ENCODE measurements around the gene RFX7. TPM values are rescaled to one million over a fixed set of nuclear protein-coding genes. Genes with fewer than 3 reads are reported as not detected.

The RFX7 gene
- total and polyA plus RNA-seq, 8 donors: 1.3 to 12.4 (median 5.5) TPM

DNA sequence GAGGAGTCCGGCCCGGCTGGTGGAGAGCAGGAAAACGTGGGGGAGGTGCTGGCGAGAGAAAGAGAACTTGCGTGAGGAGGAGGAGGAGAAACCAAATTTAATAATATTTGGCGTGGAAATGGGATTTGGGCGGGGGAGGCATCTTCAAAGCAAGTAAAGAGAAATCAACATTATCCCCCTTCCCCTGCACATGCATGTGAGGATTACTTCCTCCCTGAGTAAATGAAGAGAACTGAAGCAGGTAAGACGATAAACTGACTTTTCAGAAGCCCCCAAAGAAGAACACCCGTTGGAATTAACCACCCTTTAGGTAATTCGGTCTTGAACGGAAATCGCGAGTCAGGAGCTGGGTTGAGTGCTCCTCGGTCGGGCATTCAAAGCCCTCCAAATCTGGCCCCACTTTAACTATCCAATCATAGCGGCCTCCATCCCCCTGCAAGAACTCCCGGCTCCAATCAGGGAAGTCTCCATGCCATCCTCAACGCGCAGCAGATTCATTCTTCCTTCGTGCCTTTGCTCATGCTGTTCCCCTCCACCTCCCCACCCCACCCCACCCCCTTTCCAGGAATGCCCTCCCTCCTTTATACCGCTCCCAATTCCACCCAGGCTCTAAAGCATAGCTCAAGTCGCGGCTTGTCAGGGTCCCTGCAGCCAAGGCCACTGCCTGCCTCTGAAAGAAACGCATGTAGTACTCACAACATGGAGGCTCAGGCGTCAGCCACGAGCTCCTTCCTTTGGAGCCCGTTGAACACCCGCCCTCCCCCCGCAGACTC is 545 bp upstream of the RFX7 start:
- no peaks in the 10 kb centered on the region for H3K27me3 ChIP-seq
- ATAC-seq (peak; percentile 9 to 52 (median 30)), FAIRE-seq (no peak), DNase-seq (peak in 4 of 6 donors; percentile 18 to 57 (median 34))
- peak overlapping the region; percentile 3 to 84 (median 69) for H3K27ac ChIP-seq
- H3K4me3 ChIP-seq: peak overlapping the region; percentile 36 to 78 (median 60)
- 0 to 1% methylated on average over 29 of the region's 29 CpGs for WGBS, 2 donors
- intact Hi-C loops (cut with DNase I): no loop called here
- H3K36me3 ChIP-seq: no peaks in the 10 kb centered on the region
- peaks cover 17 to 27% (median 18%) of the 10 kb centered on the region in 3 donors for H3K4me1 ChIP-seq
- H3K9me3 ChIP-seq: no peaks in the 10 kb centered on the region
- TF ChIP-seq, protein P1, sequence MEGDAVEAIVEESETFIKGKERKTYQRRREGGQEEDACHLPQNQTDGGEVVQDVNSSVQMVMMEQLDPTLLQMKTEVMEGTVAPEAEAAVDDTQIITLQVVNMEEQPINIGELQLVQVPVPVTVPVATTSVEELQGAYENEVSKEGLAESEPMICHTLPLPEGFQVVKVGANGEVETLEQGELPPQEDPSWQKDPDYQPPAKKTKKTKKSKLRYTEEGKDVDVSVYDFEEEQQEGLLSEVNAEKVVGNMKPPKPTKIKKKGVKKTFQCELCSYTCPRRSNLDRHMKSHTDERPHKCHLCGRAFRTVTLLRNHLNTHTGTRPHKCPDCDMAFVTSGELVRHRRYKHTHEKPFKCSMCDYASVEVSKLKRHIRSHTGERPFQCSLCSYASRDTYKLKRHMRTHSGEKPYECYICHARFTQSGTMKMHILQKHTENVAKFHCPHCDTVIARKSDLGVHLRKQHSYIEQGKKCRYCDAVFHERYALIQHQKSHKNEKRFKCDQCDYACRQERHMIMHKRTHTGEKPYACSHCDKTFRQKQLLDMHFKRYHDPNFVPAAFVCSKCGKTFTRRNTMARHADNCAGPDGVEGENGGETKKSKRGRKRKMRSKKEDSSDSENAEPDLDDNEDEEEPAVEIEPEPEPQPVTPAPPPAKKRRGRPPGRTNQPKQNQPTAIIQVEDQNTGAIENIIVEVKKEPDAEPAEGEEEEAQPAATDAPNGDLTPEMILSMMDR (IDR thresholded peaks at IDR 0.05): no peak

DNA sequence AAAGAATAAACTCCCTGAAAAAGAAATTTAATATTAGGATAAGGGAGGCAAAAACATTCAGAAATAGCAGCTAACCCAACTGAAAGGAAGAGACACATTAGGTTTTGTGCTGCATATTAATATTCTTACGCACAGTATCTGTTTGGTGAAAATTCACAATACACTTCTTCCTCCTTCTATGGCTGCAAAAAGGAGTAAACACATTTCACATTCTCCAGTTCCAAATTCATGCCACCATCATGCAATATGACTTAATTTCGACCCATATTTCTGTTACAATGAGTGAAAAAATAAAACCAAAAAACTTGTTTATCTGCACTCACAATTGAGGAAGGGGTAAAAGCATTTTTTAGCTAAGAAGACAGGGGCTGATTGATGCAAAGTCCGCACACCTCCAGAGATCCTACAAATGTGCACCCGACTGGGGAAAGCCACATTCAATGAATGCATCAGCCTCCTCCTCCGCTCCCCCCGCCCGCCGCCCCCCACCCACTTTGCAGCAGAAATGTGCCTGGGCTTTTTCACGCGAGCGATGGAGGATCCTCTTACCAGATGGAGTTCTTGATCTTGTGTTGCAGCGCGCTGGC is 1.0 kb downstream of the RFX7 start:
- FAIRE-seq (no peak), DNase-seq (no peak), ATAC-seq (no peak)
- no peaks in the 10 kb centered on the region for H3K27me3 ChIP-seq
- peak overlapping the region; percentile 45 to 78 (median 60) for H3K4me3 ChIP-seq
- intact Hi-C loops (cut with DNase I): no loop called here
- H3K36me3 ChIP-seq: no peaks in the 10 kb centered on the region
- no peaks in the 10 kb centered on the region for H3K9me3 ChIP-seq
- H3K27ac ChIP-seq: peak overlapping the region in 2 of 4 donors; percentile 84 to 87
- H3K4me1 ChIP-seq: peaks cover 14 to 19% (median 18%) of the 10 kb centered on the region in 3 donors
- 0 to 1% methylated on average over 13 of the region's 13 CpGs for WGBS, 2 donors
- TF ChIP-seq, protein P1 (IDR thresholded peaks at IDR 0.05): no peak

DNA sequence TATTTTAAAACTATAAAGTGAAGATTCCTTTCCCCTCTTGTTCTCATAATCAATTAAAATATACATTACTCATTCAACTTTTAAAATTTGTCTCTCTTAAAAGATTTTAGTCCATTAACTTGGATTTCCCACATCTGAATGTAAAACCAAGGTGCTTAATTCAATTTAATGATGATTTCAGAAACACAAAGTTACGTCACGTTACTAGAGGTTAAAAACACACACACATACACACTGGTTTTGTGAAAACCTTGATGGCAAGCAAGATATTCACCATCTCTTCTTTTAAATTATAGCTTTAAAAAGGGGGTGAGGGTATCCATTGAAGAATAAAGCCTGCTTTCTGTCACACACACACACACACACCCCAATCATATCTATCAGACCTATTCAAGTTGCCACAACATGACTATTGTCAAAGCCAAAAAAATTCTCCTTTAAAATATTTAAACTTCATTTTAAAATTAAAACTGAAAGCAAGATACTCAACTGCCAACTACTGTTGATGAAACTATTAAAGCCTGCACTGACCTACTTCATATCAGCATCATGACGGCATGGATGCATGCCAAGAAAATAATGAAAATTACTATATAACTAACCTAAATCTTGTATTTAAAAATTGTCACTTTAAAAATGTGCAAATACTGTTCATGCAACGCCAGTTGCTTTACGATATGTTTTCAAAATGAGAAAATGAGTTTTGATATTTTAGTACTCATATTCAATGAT is 2.1 kb downstream of the RFX7 start:
- DNase-seq: no peak
- H3K27ac ChIP-seq: no peak overlapping the region

DNA sequence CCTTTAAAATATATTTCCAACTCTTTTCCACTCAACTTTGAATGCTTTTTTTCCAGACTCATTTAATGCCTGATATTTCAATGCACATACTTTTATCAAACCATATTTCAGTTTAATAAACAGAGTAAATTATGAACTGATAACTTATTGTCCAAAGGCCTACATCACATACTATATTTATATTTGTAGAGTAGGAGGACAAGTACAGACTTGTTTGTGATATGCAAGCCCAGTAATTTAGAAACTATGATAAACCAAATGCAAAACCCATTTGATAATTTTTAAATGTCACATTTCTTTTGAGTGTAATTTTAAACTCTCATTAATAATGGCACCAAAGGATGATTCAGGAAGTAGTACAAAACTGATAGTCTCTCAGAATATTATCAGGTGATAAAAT is 3.3 kb downstream of the RFX7 start:
- peaks cover 14 to 32% (median 16%) of the 10 kb centered on the region in 3 donors for H3K4me1 ChIP-seq
- no peaks in the 10 kb centered on the region for H3K9me3 ChIP-seq
- peak; percentile 34 for FAIRE-seq
- intact Hi-C loops (cut with DNase I): no loop called here
- no peak overlapping the region for H3K27ac ChIP-seq
- DNase-seq: no peak
- H3K27me3 ChIP-seq: no peaks in the 10 kb centered on the region
- H3K4me3 ChIP-seq: no peak overlapping the region
- no peaks in the 10 kb centered on the region for H3K36me3 ChIP-seq
- no peak for ATAC-seq
- TF ChIP-seq, protein P1 (IDR thresholded peaks at IDR 0.05): no peak

More for the DNA sequence above, 2.1 kb downstream of the RFX7 start:
- WGBS, 2 donors: 31 to 53% methylated on average over 5 of the region's 5 CpGs
- Histone ChIP-seq H3K27me3 (no peaks in the 10 kb centered on the region), H3K4me1 (peaks cover 14 to 30% (median 18%) of the 10 kb centered on the region in 3 donors), H3K4me3 (peak overlapping the region in 2 of 4 donors; percentile 69 to 78), H3K9me3 (no peaks in the 10 kb centered on the region), H3K36me3 (no peaks in the 10 kb centered on the region)
- ATAC-seq: no peak
- FAIRE-seq: no peak
- TF ChIP-seq, protein P1 (IDR thresholded peaks at IDR 0.05): no peak
- intact Hi-C loops (cut with DNase I): no loop called here
